Ramos (cell line): ENCODE results near the gene IGLON5.

Experiments
- in situ Hi-C: fragments of 300-500 bp; cut with MboI; formaldehyde crosslinking; loops from one replicate; pipeline ENCODE4 v1.14.3; 2022; ENCODE audit warnings: low sequenced_read_pairs; ENCODE audit not compliant: unreplicated experiment

IGLON5 gene

DNA sequence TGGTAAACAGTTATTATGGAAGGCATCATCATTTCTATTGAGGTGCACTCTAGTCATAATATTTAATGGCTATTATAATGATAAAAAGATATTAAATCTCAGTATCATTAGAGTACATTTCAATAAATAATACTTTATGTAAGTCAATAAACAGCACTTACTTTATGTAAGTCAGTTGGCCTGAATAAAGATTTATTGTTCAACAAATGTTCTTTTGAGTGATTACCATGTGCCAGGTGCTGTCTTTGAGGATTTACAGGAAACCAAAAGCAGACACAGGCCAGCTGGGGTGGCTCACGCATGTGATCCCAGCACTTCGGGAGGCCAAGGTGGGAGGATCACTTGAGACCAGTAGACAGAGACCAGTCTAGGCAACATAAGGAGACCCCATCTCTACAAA lies 66.0 kb downstream of the IGLON5 start:
- in situ Hi-C loops: no loop called here

DNA sequence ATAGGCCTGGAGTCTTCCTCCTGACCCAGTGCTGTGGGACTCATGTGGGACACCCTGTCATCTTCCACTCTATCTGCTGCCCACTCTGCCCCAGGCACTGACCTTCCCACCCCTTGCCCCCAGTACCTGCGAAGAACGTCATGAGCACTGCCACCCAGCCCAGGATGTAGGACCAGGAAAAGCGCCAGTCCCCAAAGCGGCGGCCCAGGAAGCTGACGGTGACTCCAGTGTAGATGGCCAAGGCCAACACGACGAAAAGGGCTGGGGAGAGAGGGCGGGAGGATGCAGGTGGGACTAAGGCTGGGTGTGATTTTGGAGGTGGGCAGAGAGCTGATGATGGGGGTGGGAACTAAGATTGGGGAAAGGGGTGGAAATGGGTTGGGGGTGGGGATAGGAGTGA lies 68.9 kb downstream of the IGLON5 start:
- in situ Hi-C loops: no loop called here
